ENCODE data around the gene FES. TPM values are rescaled to one million over a fixed set of nuclear protein-coding genes. Genes with fewer than 3 reads are reported as not detected.

FES gene
- total RNA-seq, 1 experiment from 2014 or later = 6.7 TPM

- no peaks in the 10 kb centered on the region; a peak in 2 of 5 replicates for H3K9me3 Mint-ChIP-seq
- Histone ChIP-seq H4K20me1 (ENCODE audit: control insufficient read depth, insufficient read depth, insufficient read length) (no peaks in the 10 kb centered on the region), H2BK120ac (ENCODE audit: low read depth, low read length, poor library complexity, severe bottlenecking) (no peak overlapping the region), H2BK15ac (ENCODE audit: low read depth, low read length) (no peak overlapping the region), H3K79me1 (ENCODE audit: insufficient read depth, low read depth, low read length, poor library complexity, severe bottlenecking) (no peaks in the 10 kb centered on the region), H3K23me2 (ENCODE audit: insufficient read length, low read depth, low read length, poor library complexity, severe bottlenecking) (peaks cover 14% of the 10 kb centered on the region), H3K4me2 (ENCODE audit: insufficient read depth, insufficient read length, low read length) (peak overlapping the region; percentile 68), H4K91ac (ENCODE audit: insufficient read length, low read depth, low read length) (no peak overlapping the region), H3K9me3 (ENCODE audit: control insufficient read depth, low read depth, low read length) (no peaks in the 10 kb centered on the region), H2AFZ (ENCODE audit: low read length) (no peak overlapping the region), H4K5ac (ENCODE audit: insufficient read length, low read depth, low read length) (no peak overlapping the region), H3K79me2 (ENCODE audit: insufficient read depth, low read length) (no peaks in the 10 kb centered on the region; the same call in 1 of the 2 replicates), H3K27ac (ENCODE audit: insufficient read length, low read depth, low read length) (no peak overlapping the region), H3K4ac (ENCODE audit: low read depth, low read length) (no peak overlapping the region), H4K8ac (replicated peaks; ENCODE audit: insufficient read length, low read depth, low read length) (no peak overlapping the region), H3K9ac (ENCODE audit: extremely low read depth, insufficient read length, low read length) (no peak overlapping the region), H3K23ac (ENCODE audit: insufficient read length, low read depth, low read length) (no peak overlapping the region), H2BK20ac (ENCODE audit: low read depth, low read length, poor library complexity, severe bottlenecking) (no peak overlapping the region), H3K56ac (ENCODE audit: insufficient read length, low read depth, low read length) (no peak overlapping the region), H2BK12ac (ENCODE audit: insufficient read length, low read depth, low read length) (no peak overlapping the region), H2AK5ac (ENCODE audit: insufficient read length, low read length) (no peak overlapping the region), H3K18ac (ENCODE audit: insufficient read length, low read depth, low read length) (no peak overlapping the region), H3K14ac (ENCODE audit: insufficient read depth, low read length) (no peak overlapping the region), H3T11ph (ENCODE audit: low read length) (no peak overlapping the region), H2BK5ac (ENCODE audit: insufficient read length, low read length) (no peak overlapping the region), H3K27me3 (ENCODE audit: insufficient read depth, low read length) (no peaks in the 10 kb centered on the region), H3K4me1 (ENCODE audit: insufficient read depth, low read length) (no peaks in the 10 kb centered on the region)
- peak overlapping the region in 2 of 3 experiments; percentile 82 to 93; a peak in 4 of 7 replicates for H3K27ac Mint-ChIP-seq
- TF ChIP-seq CTCF (conservative IDR thresholded peaks at IDR 0.05) = peak; percentile 86
- peaks cover 11% of the 10 kb centered on the region for H3K27me3 Mint-ChIP-seq (ENCODE audit: low read depth)
- H3K4me3 Mint-ChIP-seq = peak overlapping the region; percentile 83 to 86
- DNase-seq = peak; percentile 94
- peaks cover 11 to 19% (median 15%) of the 10 kb centered on the region in 3 experiments; a peak in 6 of 7 replicates for H3K36me3 Mint-ChIP-seq (ENCODE audit: insufficient read depth in 1 of 3, low read depth in 3 of 3)
- H3K4me1 Mint-ChIP-seq = peaks cover 21 to 26% of the 10 kb centered on the region in 2 experiments
- WGBS (ENCODE audit: extremely low coverage, insufficient read length, low lambda C conversion rate) = no CpG with 5 or more reads among the region's 19 CpGs
These were observed 50.1 kb downstream of the FES start for GRCh38 chr15:90934256-90934948.

All from H9 (cell line).